OCI-M2 (cell line): Measurements from ENCODE around the gene FAM177B.
"Not testable (repeated sequence)": the region's sequence is repeated elsewhere in the genome, so short reads cannot be mapped to it uniquely, and the experiment has no call there.

Source experiments
- DNase-seq: peaks from one replicate; lab custom pipeline; 2025; ENCODE audit not compliant: unreplicated experiment; lab: John Stamatoyannopoulos, UW

FAM177B gene

GRCh38 chr1:222739465-222739864 is 2.5 kb downstream of the FAM177B start:
- no peak for DNase-seq

GRCh38 chr1:222739929-222740328 is 2.9 kb downstream of the FAM177B start:
- no peak for DNase-seq

- not testable (repeated sequence) for DNase-seq
These were observed 4.8 kb downstream of the FAM177B start for GRCh38 chr1:222741630-222742457.

- no peak for DNase-seq
These were observed 12.9 kb downstream of the FAM177B start for GRCh38 chr1:222749927-222750326.

- DNase-seq: no peak
These were observed 13.6 kb downstream of the FAM177B start for GRCh38 chr1:222750651-222751050.

GRCh38 chr1:222751255-222751654 is 14.3 kb downstream of the FAM177B start:
- no peak for DNase-seq

GRCh38 chr1:222754366-222755139 is 17.6 kb downstream of the FAM177B start:
- DNase-seq: no peak

GRCh38 chr1:222757646-222758268 is 20.8 kb downstream of the FAM177B start:
- DNase-seq: no peak

GRCh38 chr1:222759451-222760035 is 22.5 kb downstream of the FAM177B start:
- DNase-seq: no peak

- DNase-seq: no peak
These were observed 24.1 kb downstream of the FAM177B start for GRCh38 chr1:222761083-222761482.

- DNase-seq: not testable (repeated sequence)
These were observed 25.2 kb downstream of the FAM177B start for GRCh38 chr1:222762178-222762577.

- DNase-seq: no peak
These were observed 30.2 kb downstream of the FAM177B start for GRCh38 chr1:222767152-222767571.

GRCh38 chr1:222768592-222768991 is 31.6 kb downstream of the FAM177B start:
- no peak for DNase-seq

- DNase-seq: no peak
These were observed 32.2 kb downstream of the FAM177B start for GRCh38 chr1:222769181-222769580.

GRCh38 chr1:222769971-222770620 is 33.1 kb downstream of the FAM177B start:
- DNase-seq: no peak

GRCh38 chr1:222772996-222773379 is 36.0 kb downstream of the FAM177B start:
- no peak for DNase-seq

GRCh38 chr1:222777463-222777862 is 40.5 kb downstream of the FAM177B start:
- DNase-seq: no peak

GRCh38 chr1:222777977-222778376 is 41.0 kb downstream of the FAM177B start:
- DNase-seq: no peak

- DNase-seq: no peak
These were observed 44.2 kb downstream of the FAM177B start for GRCh38 chr1:222781251-222781650.

- no peak for DNase-seq
These were observed 46.0 kb downstream of the FAM177B start for GRCh38 chr1:222783051-222783450.

- no peak for DNase-seq
These were observed 47.4 kb downstream of the FAM177B start for GRCh38 chr1:222784371-222784770.
